RWPE2 (cell line): ENCODE results near the gene SOX2.
A peak's percentile ranks its signal among the peaks of the same experiment; 100 is the strongest.

Source experiments
- ATAC-seq: fragments of 200-7000 bp; cut with Tn5 transposase; 3 replicates; pipeline ENCODE4 v1.9.1; 2021; ENCODE audit warnings: low read depth
- DNase-seq: peaks from one replicate; pipeline ENCODE4 v3.0.0-alpha.2; 2020; ENCODE audit warnings: low spot score
- H3K27ac ChIP-seq: fragments of 450-650 bp; 2 replicates; pipeline ENCODE4 v1.5.1; 2017; ENCODE audit warnings: mild to moderate bottlenecking; ENCODE audit not compliant: poor library complexity, severe bottlenecking
- H3K27me3 ChIP-seq: fragments of 250-450 bp; sonication (Bioruptor Pico); 2 replicates; pipeline ENCODE4 v1.5.1; 2021; ENCODE audit warnings: mild to moderate bottlenecking, moderate library complexity; ENCODE audit not compliant: insufficient read depth, poor library complexity, severe bottlenecking
- H3K36me3 ChIP-seq: fragments of 250-450 bp; sonication (Bioruptor Pico); 2 replicates; pipeline ENCODE4 v1.5.1; 2020; ENCODE audit warnings: low read depth, mild to moderate bottlenecking, moderate library complexity
- H3K4me1 ChIP-seq: fragments of 250-450 bp; sonication (Bioruptor Pico); 2 replicates; pipeline ENCODE4 v1.5.1; 2021; ENCODE audit warnings: mild to moderate bottlenecking, moderate library complexity; ENCODE audit not compliant: insufficient read depth, poor library complexity, severe bottlenecking
- H3K4me3 ChIP-seq: fragments of 250-450 bp; sonication (Bioruptor Pico); 2 replicates; pipeline ENCODE4 v1.5.1; 2021; ENCODE audit warnings: mild to moderate bottlenecking, moderate library complexity; ENCODE audit not compliant: severe bottlenecking
- H3K9me3 ChIP-seq: fragments of 250-450 bp; sonication (Bioruptor Pico); 2 replicates; pipeline ENCODE4 v1.5.1; 2021; ENCODE audit warnings: mild to moderate bottlenecking, moderate library complexity; ENCODE audit not compliant: severe bottlenecking
- TF ChIP-seq, protein P1 (sequence below): fragments of 450-650 bp; IDR thresholded peaks from one replicate; pipeline ENCODE4 v1.5.1; 2017; ENCODE audit warnings: mild to moderate bottlenecking, moderate library complexity; ENCODE audit not compliant: poor library complexity, severe bottlenecking

SOX2 gene

DNA sequence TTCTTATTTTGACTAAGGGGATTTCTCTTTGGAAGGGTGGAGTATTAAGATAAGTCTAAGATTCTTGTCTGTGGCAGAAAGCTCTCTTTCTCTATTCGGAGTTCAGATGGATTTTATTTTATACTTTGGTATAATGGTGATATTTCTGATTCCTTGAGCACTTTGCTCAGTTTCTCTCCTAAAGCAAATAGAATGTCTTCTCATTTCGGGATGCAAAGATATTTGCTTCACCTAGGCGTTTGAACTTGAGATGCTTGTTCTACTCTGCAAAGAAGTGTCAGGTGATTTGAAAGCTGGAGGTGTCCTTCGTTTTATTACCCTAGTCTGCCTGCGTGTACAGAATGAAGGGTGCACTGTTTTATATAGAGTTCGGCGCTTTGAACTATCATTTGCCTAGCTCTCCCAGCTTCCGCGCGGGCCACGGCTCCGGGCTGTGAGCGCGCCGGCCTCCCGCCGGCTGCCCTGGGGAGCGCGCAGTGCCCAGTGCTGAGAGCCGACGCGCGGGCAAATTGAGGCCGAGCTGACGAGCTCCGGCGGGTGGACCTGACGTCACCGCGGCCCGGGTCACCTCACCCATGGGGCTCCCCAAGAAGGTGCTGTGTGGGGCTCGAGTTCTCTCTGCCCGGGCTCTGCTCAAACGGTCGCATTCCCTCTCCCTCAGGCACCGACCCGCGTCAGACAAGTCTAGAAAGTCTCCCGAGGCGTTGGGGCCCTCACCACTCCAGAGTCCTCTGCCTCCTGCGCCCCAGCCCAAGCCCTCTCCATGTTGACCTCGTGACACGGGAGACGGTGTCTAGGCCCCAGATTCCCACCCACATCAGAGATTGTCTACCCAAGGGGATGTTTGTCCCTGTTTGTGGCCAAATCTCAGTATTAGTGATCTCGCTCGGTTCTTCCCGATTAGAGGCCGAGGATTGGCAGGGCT, 7.5 kb downstream of the SOX2 start:
- Histone ChIP-seq H3K36me3 (no peaks in the 10 kb centered on the region), H3K4me1 (peaks cover 5% of the 10 kb centered on the region), H3K4me3 (no peak overlapping the region), H3K27ac (no peak overlapping the region), H3K9me3 (no peaks in the 10 kb centered on the region), H3K27me3 (peaks cover 74% of the 10 kb centered on the region)
- TF ChIP-seq, protein P1, sequence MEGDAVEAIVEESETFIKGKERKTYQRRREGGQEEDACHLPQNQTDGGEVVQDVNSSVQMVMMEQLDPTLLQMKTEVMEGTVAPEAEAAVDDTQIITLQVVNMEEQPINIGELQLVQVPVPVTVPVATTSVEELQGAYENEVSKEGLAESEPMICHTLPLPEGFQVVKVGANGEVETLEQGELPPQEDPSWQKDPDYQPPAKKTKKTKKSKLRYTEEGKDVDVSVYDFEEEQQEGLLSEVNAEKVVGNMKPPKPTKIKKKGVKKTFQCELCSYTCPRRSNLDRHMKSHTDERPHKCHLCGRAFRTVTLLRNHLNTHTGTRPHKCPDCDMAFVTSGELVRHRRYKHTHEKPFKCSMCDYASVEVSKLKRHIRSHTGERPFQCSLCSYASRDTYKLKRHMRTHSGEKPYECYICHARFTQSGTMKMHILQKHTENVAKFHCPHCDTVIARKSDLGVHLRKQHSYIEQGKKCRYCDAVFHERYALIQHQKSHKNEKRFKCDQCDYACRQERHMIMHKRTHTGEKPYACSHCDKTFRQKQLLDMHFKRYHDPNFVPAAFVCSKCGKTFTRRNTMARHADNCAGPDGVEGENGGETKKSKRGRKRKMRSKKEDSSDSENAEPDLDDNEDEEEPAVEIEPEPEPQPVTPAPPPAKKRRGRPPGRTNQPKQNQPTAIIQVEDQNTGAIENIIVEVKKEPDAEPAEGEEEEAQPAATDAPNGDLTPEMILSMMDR = no peak
- DNase-seq (no peak), ATAC-seq (peak; percentile 47; the same call in 2 of the 3 replicates)

DNA sequence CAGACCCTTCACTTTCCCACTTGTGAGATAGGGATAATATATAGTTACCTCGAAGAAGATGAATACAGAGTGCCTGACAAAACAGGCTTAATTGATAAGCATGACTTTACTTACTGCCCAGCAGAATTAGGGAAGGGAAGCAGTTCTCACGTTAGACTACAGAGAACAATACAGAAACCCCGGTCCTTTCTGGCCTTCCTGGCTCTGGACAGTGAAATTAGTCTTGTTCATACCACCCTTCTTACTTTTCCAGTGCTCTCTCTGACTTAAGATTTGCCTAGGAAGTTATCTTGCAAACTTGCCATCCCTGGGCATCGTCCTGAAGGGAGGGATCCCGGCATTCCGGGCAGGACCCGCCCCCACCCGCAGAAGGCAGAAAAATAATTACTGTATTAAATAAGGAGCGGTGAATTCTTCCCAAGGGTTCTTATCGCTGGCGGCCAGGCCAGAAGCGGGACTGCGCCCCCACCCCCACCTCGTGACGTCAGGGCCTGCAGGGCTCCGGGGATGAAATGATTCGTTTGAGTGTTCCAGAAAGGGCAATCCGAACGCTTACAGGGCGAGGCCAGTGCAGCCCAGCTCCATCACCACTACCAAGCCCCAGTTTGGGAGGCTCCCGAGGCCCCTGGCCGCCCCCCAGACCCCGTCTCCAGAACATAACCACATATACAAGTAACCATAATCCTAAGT, 8.4 kb downstream of the SOX2 start:
- H3K36me3 ChIP-seq = no peaks in the 10 kb centered on the region
- H3K27ac ChIP-seq = no peak overlapping the region
- no peaks in the 10 kb centered on the region for H3K9me3 ChIP-seq
- ATAC-seq (no peak), DNase-seq (no peak)
- H3K4me1 ChIP-seq = peaks cover 5% of the 10 kb centered on the region
- no peak overlapping the region for H3K4me3 ChIP-seq
- TF ChIP-seq, protein P1 = no peak
- peaks cover 65% of the 10 kb centered on the region for H3K27me3 ChIP-seq

DNA sequence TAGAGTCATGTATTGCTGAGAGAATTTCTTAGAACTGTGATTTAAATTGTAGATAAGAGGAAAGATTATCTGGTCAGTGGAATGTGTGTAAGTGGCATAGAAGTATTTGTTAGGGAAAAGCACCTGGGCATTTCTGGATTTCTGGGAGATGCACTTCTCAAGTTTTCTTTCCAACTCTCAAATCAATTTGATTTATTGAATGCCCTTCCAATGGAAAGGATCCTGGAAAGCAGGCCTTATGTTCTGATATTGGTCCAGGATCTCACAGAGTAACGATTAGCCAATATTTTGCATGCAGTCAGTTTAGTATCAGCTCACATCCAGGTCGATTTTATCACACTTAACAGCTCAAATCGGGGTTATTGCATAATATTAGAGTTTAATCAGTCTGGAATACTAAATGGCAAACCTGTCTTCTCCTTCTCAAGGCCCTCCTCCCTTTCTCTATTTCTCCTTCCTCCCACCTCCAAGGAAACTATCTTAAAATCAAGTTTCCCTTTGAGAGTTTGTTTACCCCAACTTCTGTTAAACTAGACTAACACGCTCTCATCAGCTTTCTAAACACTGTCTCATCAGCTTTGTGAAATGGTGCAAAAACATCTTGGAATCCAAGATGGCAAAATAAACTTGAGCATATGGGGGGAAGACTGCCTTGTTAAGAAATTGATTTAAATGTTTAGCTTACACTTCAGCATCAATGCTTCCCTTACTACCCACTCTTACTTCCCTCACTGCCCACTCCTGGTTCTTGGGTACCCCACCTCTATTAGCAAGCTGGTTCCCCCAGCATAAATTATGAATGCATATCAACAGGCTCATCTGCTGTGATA, 9.5 kb downstream of the SOX2 start:
- no peak for ATAC-seq
- H3K27ac ChIP-seq = no peak overlapping the region
- DNase-seq = no peak
- peaks cover 6% of the 10 kb centered on the region for H3K4me1 ChIP-seq
- no peak overlapping the region for H3K4me3 ChIP-seq
- H3K36me3 ChIP-seq = no peaks in the 10 kb centered on the region
- peaks cover 57% of the 10 kb centered on the region for H3K27me3 ChIP-seq
- TF ChIP-seq, protein P1 = no peak
- H3K9me3 ChIP-seq = no peaks in the 10 kb centered on the region

DNA sequence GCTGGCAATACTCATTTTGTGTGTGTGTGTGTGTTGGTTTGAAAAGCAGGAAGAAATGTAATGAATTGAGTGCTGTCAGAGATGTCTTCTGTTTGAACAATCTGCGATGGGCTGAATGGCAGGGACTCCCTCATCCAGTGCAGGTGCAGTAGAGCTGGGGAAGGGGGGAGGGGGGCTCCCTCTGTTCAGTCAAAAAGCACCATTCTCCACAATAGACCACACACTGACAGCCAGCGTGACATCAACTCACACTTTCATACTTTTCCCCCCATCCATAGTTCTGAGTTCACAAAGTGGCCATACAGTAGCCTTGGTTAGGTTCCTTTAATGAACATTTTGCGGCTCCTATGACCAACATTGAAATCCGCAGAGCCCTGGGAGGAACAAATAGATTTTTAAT, 10.4 kb downstream of the SOX2 start:
- ATAC-seq (no peak), DNase-seq (no peak)
- H3K4me1 ChIP-seq = peaks cover 11% of the 10 kb centered on the region

More for the DNA sequence above, 10.4 kb downstream of the SOX2 start:
- no peaks in the 10 kb centered on the region for H3K9me3 ChIP-seq
- peaks cover 55% of the 10 kb centered on the region for H3K27me3 ChIP-seq
- no peak overlapping the region for H3K4me3 ChIP-seq
- TF ChIP-seq, protein P1 = no peak
- no peaks in the 10 kb centered on the region for H3K36me3 ChIP-seq
- no peak overlapping the region for H3K27ac ChIP-seq
